Ectodermal cell (in vitro differentiated cells): ENCODE measurements around the gene MTAP.

Experiments
- H3K27ac ChIP-seq: 2 replicates; pipeline ENCODE4 v1.7.0; 2013; ENCODE audit warnings: mild to moderate bottlenecking, low read depth, low read length; ENCODE audit not compliant: insufficient read depth, poor library complexity, severe bottlenecking
- H3K27me3 ChIP-seq: 2 replicates; pipeline ENCODE4 v1.7.0; 2013; ENCODE audit warnings: mild to moderate bottlenecking, low read length; ENCODE audit not compliant: insufficient read depth, control insufficient read depth, poor library complexity, severe bottlenecking
- H3K36me3 ChIP-seq: one replicate; pipeline ENCODE4 v1.7.0; 2013; ENCODE audit warnings: low read length; ENCODE audit not compliant: control insufficient read depth, insufficient read depth
- H3K4me1 ChIP-seq: one replicate; pipeline ENCODE4 v1.7.0; 2013; ENCODE audit warnings: low read length; ENCODE audit not compliant: control insufficient read depth, insufficient read depth
- H3K4me3 ChIP-seq: 2 replicates; pipeline ENCODE4 v1.7.0; 2013; ENCODE audit warnings: low read depth, low read length, control low read depth; ENCODE audit not compliant: insufficient read depth
- H3K9me3 ChIP-seq: 2 replicates; pipeline ENCODE4 v1.7.0; 2013; ENCODE audit warnings: mild to moderate bottlenecking, low read length, moderate library complexity; ENCODE audit not compliant: control insufficient read depth
- WGBS, 2 experiments: methylation state at CpG; one replicate each; pipeline ENCODE4 v1.1.7; 2013; ENCODE audit warnings: missing lambda C conversion rate in 2 of 2; 5-methylcytosine and 5-hydroxymethylcytosine counted together

MTAP gene

GRCh38 chr9:21866302-21866701, 63.9 kb downstream of the MTAP start:
- Histone ChIP-seq H3K9me3 (no peaks in the 10 kb centered on the region), H3K36me3 (no peaks in the 10 kb centered on the region), H3K27me3 (no peaks in the 10 kb centered on the region), H3K4me1 (no peaks in the 10 kb centered on the region), H3K4me3 (no peak overlapping the region), H3K27ac (no peak overlapping the region)
- 100% methylated on average over 1 of the region's 1 CpG; no CpG with 5 or more reads in 1 of the 2 experiments for WGBS, 2 experiments

DNA sequence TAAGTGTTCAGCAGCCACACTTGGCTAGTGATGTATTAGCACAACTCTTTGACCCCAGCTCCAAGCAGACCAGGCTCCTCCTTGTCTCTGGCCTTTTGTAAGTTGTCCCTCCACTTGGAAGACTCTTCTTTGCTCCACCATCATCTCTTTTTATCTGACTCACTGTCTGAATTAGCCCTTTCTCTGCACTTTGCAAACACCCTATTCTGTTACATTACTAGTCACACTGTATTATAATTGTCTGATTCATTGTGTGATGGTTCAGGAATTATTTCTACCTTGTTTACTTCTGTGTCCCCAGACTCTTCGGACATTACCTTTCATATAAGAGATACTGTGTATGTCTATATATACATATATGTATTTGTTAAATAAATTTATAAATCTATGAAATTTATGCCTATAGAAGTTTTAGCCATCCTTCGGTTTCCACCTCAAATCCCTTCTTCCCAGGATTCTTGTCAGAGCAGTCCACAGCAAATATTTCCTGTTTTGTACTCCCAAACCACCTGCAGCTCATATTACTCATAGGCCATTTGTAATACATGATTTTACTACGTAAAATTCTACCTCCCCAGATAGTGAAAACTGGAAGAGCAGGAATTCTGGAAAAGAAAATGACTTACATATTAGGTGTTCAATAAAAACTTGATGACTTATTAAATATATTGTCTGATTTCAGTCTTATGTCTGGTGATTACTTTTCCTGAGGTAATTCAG, 69.0 kb downstream of the MTAP start:
- 94 to 96% methylated on average over 1 to 2 of the region's 3 CpGs for WGBS, 2 experiments
- H3K4me3 ChIP-seq, result no peak overlapping the region
- H3K27me3 ChIP-seq, result no peaks in the 10 kb centered on the region
- no peak overlapping the region for H3K27ac ChIP-seq
- H3K4me1 ChIP-seq, result no peaks in the 10 kb centered on the region
- no peaks in the 10 kb centered on the region for H3K36me3 ChIP-seq
- no peaks in the 10 kb centered on the region for H3K9me3 ChIP-seq

- H3K9me3 ChIP-seq, result no peaks in the 10 kb centered on the region
- H3K4me3 ChIP-seq, result no peak overlapping the region
- no peaks in the 10 kb centered on the region for H3K4me1 ChIP-seq
- no peaks in the 10 kb centered on the region for H3K36me3 ChIP-seq
- WGBS, 2 experiments, result 87 to 95% methylated on average over 1 of the region's 1 CpG
- H3K27me3 ChIP-seq, result no peaks in the 10 kb centered on the region
- no peak overlapping the region for H3K27ac ChIP-seq
Measured at GRCh38 chr9:21872696-21873095, 70.3 kb downstream of the MTAP start.

DNA sequence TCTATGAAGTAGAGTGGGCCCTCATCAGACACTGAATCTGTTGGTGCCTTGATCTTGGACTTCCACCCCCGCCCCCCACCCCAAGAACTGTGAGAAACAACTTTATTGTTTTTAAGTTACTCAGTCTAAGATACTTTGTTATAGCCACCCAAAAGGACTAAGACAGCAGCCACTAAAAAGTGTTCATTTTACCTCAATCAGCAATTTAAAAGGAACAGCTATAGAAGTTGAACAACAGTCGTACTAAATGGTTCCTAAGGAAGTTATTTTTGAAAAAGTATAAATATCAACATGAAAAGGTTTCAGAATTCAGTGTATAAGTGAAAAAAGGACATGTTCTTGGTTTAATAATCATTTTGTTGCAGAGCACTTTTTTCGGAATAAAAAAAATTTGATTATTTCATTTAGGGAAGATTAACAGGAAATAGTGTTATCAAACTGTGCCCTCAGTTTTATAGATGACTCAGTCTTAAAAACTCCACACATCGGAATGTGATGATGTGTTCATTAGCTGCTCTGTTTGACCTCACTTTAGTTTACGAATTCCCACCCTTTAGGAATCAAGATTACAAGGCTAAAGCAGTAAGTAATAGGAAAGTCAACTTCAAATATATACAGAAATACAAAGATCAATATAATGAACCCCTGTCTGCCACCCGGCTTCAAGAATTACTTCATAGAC, 71.2 kb downstream of the MTAP start:
- H3K27ac ChIP-seq, result no peak overlapping the region
- no peaks in the 10 kb centered on the region for H3K27me3 ChIP-seq
- no peaks in the 10 kb centered on the region for H3K9me3 ChIP-seq
- H3K4me1 ChIP-seq, result no peaks in the 10 kb centered on the region
- H3K4me3 ChIP-seq, result no peak overlapping the region
- WGBS, 2 experiments, result 95 to 99% methylated on average over 6 of the region's 6 CpGs
- H3K36me3 ChIP-seq, result no peaks in the 10 kb centered on the region

DNA sequence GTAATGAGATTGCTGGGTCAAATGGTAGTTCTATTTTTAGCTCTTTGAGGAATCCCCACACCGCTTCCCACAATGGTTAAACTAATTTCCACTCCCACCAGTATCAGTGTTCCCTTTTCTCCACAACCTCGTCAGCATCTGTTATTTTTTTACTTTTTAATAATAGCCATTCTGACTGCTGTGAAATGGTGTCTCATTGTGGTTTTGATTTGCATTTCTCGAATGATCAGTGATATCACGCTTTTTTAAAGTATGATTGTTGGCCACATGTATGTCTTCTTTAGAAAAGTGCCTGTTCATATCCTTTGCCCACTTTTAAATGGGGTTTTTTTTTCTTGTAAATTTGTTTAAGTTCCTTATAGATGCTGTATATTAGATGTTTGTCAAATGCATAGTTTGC, 73.5 kb downstream of the MTAP start:
- Histone ChIP-seq H3K36me3 (peaks cover 7% of the 10 kb centered on the region), H3K27me3 (no peaks in the 10 kb centered on the region), H3K4me1 (no peaks in the 10 kb centered on the region), H3K4me3 (no peak overlapping the region), H3K27ac (no peak overlapping the region), H3K9me3 (no peaks in the 10 kb centered on the region)
- 90 to 92% methylated on average over 4 of the region's 4 CpGs for WGBS, 2 experiments

- H3K4me1 ChIP-seq, result no peaks in the 10 kb centered on the region
- H3K27ac ChIP-seq, result no peak overlapping the region
- no peak overlapping the region for H3K4me3 ChIP-seq
- peaks cover 8% of the 10 kb centered on the region for H3K36me3 ChIP-seq
- H3K27me3 ChIP-seq, result no peaks in the 10 kb centered on the region
- WGBS, 2 experiments, result 75 to 79% methylated on average over 2 to 3 of the region's 3 CpGs
- no peaks in the 10 kb centered on the region for H3K9me3 ChIP-seq
Measured at GRCh38 chr9:21883642-21884041, 81.2 kb downstream of the MTAP start.

DNA sequence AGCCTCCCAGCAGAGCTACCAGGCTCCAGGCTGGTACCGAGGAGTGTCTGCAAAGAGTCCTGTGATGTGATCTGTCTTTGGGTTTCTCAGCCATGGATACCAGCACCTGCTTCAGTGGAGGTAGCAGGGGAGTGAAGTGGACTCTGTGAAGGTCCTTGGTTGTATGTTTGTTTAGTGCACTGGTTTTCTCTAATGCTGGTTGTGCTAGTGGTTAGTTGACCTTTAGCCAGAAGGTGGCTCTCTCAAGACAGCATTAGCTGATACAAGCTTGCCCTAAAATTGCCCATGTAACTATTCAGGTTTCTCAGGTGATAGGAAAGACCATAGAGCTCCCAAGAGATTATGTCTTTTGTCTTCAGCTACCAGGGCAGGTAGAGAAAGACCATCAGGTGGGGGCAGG, 87.2 kb downstream of the MTAP start:
- H3K4me1 ChIP-seq, result no peaks in the 10 kb centered on the region
- H3K27me3 ChIP-seq, result no peaks in the 10 kb centered on the region
- H3K36me3 ChIP-seq, result peaks cover 7% of the 10 kb centered on the region
- H3K4me3 ChIP-seq, result no peak overlapping the region
- 94 to 100% methylated on average over 1 of the region's 1 CpG for WGBS, 2 experiments
- no peaks in the 10 kb centered on the region for H3K9me3 ChIP-seq
- no peak overlapping the region for H3K27ac ChIP-seq

DNA sequence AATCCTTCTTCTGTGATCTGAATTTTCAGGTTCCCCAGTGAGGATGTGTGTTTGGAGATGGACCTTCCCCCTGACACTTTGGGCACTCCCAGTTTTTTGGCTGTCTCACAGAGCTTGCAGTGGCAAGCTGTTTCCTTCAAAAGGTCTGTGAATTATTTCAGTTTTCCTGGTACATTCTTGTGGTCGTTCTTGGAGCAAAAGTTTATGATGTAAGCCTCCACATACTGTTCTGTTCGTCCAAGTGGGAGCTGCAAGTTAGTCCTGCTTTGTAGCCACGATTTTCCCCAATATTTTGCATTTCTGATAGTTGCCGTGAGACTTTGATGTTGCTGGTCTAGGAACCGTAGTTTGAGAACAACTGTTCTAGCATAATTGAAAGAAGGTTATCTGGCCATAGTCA, 88.3 kb downstream of the MTAP start:
- no peaks in the 10 kb centered on the region for H3K9me3 ChIP-seq
- H3K27me3 ChIP-seq, result no peaks in the 10 kb centered on the region
- 93 to 95% methylated on average over 5 of the region's 5 CpGs for WGBS, 2 experiments
- no peak overlapping the region for H3K27ac ChIP-seq
- H3K4me3 ChIP-seq, result no peak overlapping the region
- H3K36me3 ChIP-seq, result peaks cover 7% of the 10 kb centered on the region
- no peaks in the 10 kb centered on the region for H3K4me1 ChIP-seq

GRCh38 chr9:21901546-21901945, 99.1 kb downstream of the MTAP start:
- no peak overlapping the region for H3K27ac ChIP-seq
- H3K36me3 ChIP-seq, result no peaks in the 10 kb centered on the region
- WGBS, 2 experiments, result 100% methylated on average over 1 of the region's 1 CpG
- no peak overlapping the region for H3K4me3 ChIP-seq
- no peaks in the 10 kb centered on the region for H3K4me1 ChIP-seq
- H3K27me3 ChIP-seq, result no peaks in the 10 kb centered on the region
- no peaks in the 10 kb centered on the region for H3K9me3 ChIP-seq

GRCh38 chr9:21902136-21902535, 99.7 kb downstream of the MTAP start:
- WGBS, 2 experiments, result 96 to 100% methylated on average over 1 of the region's 1 CpG
- Histone ChIP-seq H3K4me1 (no peaks in the 10 kb centered on the region), H3K9me3 (no peaks in the 10 kb centered on the region), H3K27me3 (no peaks in the 10 kb centered on the region), H3K27ac (no peak overlapping the region), H3K36me3 (no peaks in the 10 kb centered on the region), H3K4me3 (no peak overlapping the region)
